Activated T-cell treated with anti-CD3 and anti-CD28 coated beads, Interleukin-2, amount 50 U/mL, for 4 hours (primary cell): ENCODE measurements around the gene TNFSF9. TPM values are rescaled to one million over a fixed set of nuclear protein-coding genes. Genes with fewer than 3 reads are reported as not detected.
A peak's percentile ranks its signal among the peaks of the same experiment; 100 is the strongest.

Experiments used
- ATAC-seq, 2 donors: fragments of 200-7000 bp; cut with Tn5 transposase; one replicate each; pipeline ENCODE4 v1.10.0; 2021
- DNase-seq: peaks from one replicate; pipeline ENCODE4 v3.0.0-alpha.2; 2020
- H3K27me3 Mint-ChIP-seq: one replicate; pipeline ENCODE4 v1.8.0; 2021; ENCODE audit warnings: low read depth, mixed read lengths
- H3K36me3 Mint-ChIP-seq: one replicate; pipeline ENCODE4 v1.8.0; 2022; ENCODE audit warnings: mixed read lengths; ENCODE audit not compliant: insufficient read depth
- H3K4me1 Mint-ChIP-seq: one replicate; pipeline ENCODE4 v1.8.0; 2021; ENCODE audit warnings: low read depth, mixed read lengths
- H3K4me3 Mint-ChIP-seq: one replicate; pipeline ENCODE4 v1.8.0; 2021; ENCODE audit warnings: mild to moderate bottlenecking, moderate library complexity, mixed read lengths
- H3K9me3 Mint-ChIP-seq: one replicate; pipeline ENCODE4 v1.8.0; 2021; ENCODE audit warnings: mixed read lengths
- total RNA-seq, 3 donors: library from RNA; stranded (reverse); gene quantifications; one replicate each; pipeline ENCODE4 v1.2.1, GENCODE V29; 2021

The TNFSF9 gene, protein sequence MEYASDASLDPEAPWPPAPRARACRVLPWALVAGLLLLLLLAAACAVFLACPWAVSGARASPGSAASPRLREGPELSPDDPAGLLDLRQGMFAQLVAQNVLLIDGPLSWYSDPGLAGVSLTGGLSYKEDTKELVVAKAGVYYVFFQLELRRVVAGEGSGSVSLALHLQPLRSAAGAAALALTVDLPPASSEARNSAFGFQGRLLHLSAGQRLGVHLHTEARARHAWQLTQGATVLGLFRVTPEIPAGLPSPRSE
- total RNA-seq, result 1 to 10 TPM; 3.5 to 7.4 (median 3.8) TPM

DNA sequence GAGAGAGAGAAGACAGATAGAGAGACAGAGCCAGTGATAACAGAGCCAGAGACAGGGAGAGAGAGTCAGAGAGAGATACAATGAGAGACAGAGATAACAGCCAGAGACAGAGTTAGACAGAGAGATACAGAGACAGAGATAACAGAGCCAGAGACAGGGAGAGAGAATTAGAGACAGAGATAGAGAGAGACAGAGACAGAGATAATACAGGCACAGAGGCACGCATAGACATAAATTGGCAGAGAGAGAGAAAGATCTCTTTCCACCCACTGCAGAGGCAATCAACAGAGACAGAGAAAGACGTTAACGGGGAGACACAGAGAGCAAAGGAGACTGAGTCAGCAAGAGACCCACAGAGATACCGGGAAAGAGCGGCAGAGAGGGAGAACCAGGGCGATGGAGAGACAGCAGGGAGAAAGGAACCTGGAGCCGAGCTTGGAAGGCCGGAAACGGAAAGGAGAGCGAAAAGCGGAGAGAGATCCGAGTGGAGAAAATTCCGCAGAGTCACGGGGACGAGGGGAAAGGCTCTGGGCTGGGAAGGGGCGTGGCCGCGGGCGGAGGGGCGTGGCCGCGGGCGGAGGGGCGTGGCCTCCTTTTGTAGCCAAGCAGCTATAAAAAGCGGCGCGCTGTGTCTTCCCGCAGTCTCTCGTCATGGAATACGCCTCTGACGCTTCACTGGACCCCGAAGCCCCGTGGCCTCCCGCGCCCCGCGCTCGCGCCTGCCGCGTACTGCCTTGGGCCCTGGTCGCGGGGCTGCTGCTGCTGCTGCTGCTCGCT is at the start of gene TNFSF9:
TSS of gene TNFSF9 (plus strand) at position 641 of the 777 bp plus-strand sequence. CDS start at position 652, 11 bp downstream.
- DNase-seq (peak; percentile 83), ATAC-seq (peak; percentile 78 to 79)
- H3K9me3 Mint-ChIP-seq, result no peaks in the 10 kb centered on the region
- H3K4me3 Mint-ChIP-seq, result peak within 1 kb of the TSS; percentile 84
- H3K36me3 Mint-ChIP-seq, result no peaks in the 10 kb centered on the region
- H3K4me1 Mint-ChIP-seq, result peaks cover 29% of the 10 kb centered on the region
- peaks cover 26% of the 10 kb centered on the region for H3K27me3 Mint-ChIP-seq

DNA sequence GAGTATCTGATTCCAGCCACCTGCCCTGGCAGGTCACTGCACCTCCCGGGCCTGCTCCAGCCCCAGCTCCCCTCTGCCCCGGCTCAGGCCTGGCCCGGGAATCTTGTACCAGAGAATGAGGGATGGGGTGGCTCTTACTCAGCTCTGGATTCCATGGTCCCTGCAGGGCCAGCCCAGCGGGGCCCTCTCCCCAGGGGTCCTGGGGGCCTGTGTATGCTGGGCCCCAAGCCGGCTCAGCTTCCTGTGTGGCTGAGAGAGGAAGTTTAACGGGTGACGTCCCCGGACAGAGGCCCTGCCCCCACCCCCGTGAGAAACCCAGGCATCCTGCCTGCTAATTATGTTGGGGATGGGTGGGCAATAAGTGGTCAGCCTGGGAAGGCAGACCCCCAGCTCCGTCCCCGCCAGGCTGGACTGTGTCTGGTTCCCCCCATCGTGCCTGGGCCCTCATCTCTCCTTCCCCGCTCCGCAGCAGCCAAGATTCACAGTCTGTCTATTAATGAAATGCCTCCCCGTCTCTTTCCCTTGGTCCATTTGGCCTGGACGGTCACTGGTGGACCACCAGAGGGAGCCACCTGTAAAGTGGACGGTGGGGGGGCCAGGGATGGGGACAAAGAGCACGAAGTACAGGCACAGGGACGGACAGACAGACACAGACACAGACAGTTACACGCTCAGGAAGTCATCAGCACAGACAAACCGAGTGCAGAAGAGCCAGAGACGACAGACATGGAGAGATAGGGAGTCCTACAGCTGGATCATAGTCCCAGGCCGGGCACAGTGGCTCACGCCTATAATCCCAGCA is 49.1 kb upstream of the TNFSF9 start, which contains the start of gene DENND1C:
TSS of gene DENND1C (minus strand) at position 247 of the 802 bp plus-strand sequence. CDS start at position 155, 92 bp downstream.
- Mint-ChIP-seq H3K36me3 (no peaks in the 10 kb centered on the region), H3K9me3 (no peaks in the 10 kb centered on the region), H3K27me3 (no peaks in the 10 kb centered on the region), H3K4me1 (peaks cover 40% of the 10 kb centered on the region), H3K4me3 (peak within 1 kb of the TSS; percentile 87)
- peak; percentile 53 for DNase-seq
- peak; percentile 87 to 89 for ATAC-seq

DNA sequence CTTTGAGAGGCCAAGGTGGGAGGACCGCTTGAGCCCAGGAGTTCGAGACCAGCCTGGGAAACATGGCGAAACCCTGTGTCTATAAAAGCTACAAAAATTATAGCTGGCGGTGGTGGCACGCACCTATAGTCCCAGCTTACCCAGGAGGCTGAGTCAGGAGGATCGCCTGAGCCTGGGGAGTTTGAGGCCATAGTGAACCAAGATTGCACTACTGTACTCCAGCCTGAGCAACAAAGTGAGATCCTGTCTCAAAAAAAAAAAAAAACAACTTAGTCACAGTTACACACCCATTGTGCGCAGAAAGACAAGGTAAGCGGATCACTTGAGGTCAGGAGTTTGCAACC is 48.5 kb upstream of the TNFSF9 start:
- DNase-seq, result no peak
- ATAC-seq, result peak in 1 of 2 donors; percentile 19
- Mint-ChIP-seq H3K36me3 (no peaks in the 10 kb centered on the region), H3K27me3 (no peaks in the 10 kb centered on the region), H3K9me3 (no peaks in the 10 kb centered on the region), H3K4me1 (peaks cover 40% of the 10 kb centered on the region), H3K4me3 (peak overlapping the region; percentile 87)

GRCh38 chr19:6483235-6483634 is 47.6 kb upstream of the TNFSF9 start:
- Mint-ChIP-seq H3K36me3 (no peaks in the 10 kb centered on the region), H3K27me3 (no peaks in the 10 kb centered on the region), H3K4me3 (no peak overlapping the region), H3K9me3 (no peaks in the 10 kb centered on the region), H3K4me1 (peaks cover 40% of the 10 kb centered on the region)
- no peak for DNase-seq
- ATAC-seq, result no peak

GRCh38 chr19:6484230-6484629 is 46.6 kb upstream of the TNFSF9 start:
- no peak overlapping the region for H3K4me3 Mint-ChIP-seq
- ATAC-seq, result no peak

GRCh38 chr19:6484831-6485230 is 46.0 kb upstream of the TNFSF9 start:
- Mint-ChIP-seq H3K4me3 (no peak overlapping the region), H3K36me3 (no peaks in the 10 kb centered on the region), H3K9me3 (no peaks in the 10 kb centered on the region), H3K4me1 (peaks cover 41% of the 10 kb centered on the region), H3K27me3 (no peaks in the 10 kb centered on the region)
- DNase-seq (no peak), ATAC-seq (no peak)

More at GRCh38 chr19:6484230-6484629, 46.6 kb upstream of the TNFSF9 start:
- peaks cover 41% of the 10 kb centered on the region for H3K4me1 Mint-ChIP-seq
- DNase-seq, result no peak
- no peaks in the 10 kb centered on the region for H3K9me3 Mint-ChIP-seq
- H3K27me3 Mint-ChIP-seq, result no peaks in the 10 kb centered on the region
- no peaks in the 10 kb centered on the region for H3K36me3 Mint-ChIP-seq

DNA sequence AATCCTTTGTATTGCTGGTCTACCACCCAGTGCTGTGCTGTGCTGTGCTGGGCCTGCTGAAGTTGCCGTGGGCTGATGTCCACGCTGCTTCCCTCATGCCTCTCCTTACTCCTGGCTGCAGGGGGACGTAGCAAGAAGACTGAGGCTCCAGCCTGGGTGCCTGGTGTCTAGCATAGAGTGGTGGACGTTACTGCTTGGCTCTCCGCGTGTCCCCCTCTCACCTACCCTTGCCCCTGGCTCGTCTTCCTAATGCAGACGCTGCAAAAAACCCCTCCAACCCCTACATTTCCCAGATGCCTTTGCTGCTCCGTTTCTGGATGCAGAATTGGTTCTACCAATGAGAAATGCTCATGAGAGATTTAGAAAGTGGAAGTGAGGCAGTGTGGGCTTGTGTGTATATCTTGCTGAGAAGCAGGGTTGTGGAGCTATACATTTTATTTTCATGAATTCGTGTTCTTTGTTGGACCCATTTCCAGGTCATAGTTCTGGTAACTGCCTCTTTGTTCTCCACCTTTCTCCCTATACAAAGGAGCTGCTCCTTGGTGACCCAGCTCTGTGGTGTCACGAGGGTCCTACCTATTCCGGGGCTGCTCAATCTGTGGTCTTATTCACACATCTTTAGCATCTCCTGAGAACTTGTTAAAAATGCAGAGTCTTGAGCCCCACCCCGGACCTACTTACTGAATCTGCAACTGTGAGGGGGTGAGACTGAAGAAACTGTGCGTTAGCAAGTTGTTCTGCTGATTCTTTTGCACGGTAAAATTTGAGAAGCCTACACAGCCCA is 41.4 kb upstream of the TNFSF9 start:
- peak overlapping the region; percentile 71 for H3K4me3 Mint-ChIP-seq
- DNase-seq (no peak), ATAC-seq (peak; percentile 74 to 81)
- peaks cover 11% of the 10 kb centered on the region for H3K4me1 Mint-ChIP-seq
- H3K9me3 Mint-ChIP-seq, result peaks cover 4% of the 10 kb centered on the region
- H3K27me3 Mint-ChIP-seq, result no peaks in the 10 kb centered on the region
- no peaks in the 10 kb centered on the region for H3K36me3 Mint-ChIP-seq

DNA sequence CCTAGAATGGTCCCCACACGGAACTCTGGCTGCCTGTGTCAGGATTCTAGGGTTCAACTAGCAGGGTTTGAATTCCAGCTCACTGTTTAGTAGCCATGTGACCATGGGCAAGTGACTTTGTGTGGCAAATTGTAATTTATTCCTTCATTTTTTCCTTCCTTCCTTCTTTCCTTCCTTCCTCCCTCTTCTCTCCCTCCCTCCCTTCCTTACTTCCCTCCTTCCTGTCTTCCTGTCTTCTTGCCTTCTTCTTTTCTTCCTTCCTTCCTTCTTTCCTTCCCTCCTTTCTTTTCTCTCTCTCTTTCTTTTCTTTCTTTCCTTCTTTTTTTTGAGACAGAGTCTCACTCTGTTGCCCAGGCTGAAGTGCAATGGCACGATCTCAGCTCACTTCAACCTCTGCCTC is 40.7 kb upstream of the TNFSF9 start:
- Mint-ChIP-seq H3K4me3 (peak overlapping the region; percentile 71), H3K4me1 (peaks cover 11% of the 10 kb centered on the region), H3K36me3 (peaks cover 3% of the 10 kb centered on the region), H3K9me3 (peaks cover 4% of the 10 kb centered on the region), H3K27me3 (no peaks in the 10 kb centered on the region)
- DNase-seq (no peak), ATAC-seq (no peak)

GRCh38 chr19:6491802-6492592 is 38.8 kb upstream of the TNFSF9 start:
- ATAC-seq (peak in 1 of 2 donors; percentile 51), DNase-seq (no peak)
- H3K4me1 Mint-ChIP-seq, result peaks cover 11% of the 10 kb centered on the region
- no peaks in the 10 kb centered on the region for H3K27me3 Mint-ChIP-seq
- no peak overlapping the region for H3K4me3 Mint-ChIP-seq
- H3K36me3 Mint-ChIP-seq, result peaks cover 3% of the 10 kb centered on the region
- H3K9me3 Mint-ChIP-seq, result peaks cover 4% of the 10 kb centered on the region

GRCh38 chr19:6494438-6495036 is 36.3 kb upstream of the TNFSF9 start:
- ATAC-seq, result no peak
- Mint-ChIP-seq H3K9me3 (peaks cover 4% of the 10 kb centered on the region), H3K4me3 (no peak overlapping the region), H3K4me1 (peaks cover 9% of the 10 kb centered on the region), H3K27me3 (no peaks in the 10 kb centered on the region), H3K36me3 (peaks cover 3% of the 10 kb centered on the region)
- no peak for DNase-seq

DNA sequence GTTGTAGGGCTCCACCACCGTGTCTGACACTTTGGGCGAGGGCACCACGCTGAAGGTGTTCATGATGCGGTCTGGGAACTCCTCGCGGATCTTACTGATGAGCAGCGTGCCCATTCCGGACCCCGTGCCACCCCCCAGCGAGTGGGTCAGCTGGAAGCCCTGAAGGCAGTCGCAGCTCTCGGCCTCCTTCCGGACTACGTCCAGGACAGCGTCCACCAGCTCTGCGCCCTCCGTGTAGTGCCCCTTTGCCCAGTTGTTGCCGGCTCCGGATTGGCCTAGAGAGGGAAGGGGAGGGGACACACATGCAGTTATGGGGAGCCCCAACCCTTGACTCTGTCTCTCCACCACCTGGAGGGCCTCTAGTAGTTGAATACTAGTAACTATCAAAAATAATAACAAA is 34.9 kb upstream of the TNFSF9 start:
- H3K9me3 Mint-ChIP-seq, result peaks cover 4% of the 10 kb centered on the region
- peaks cover 3% of the 10 kb centered on the region for H3K36me3 Mint-ChIP-seq
- H3K27me3 Mint-ChIP-seq, result peaks cover 2% of the 10 kb centered on the region
- ATAC-seq (no peak), DNase-seq (no peak)
- H3K4me3 Mint-ChIP-seq, result no peak overlapping the region
- H3K4me1 Mint-ChIP-seq, result peaks cover 2% of the 10 kb centered on the region

DNA sequence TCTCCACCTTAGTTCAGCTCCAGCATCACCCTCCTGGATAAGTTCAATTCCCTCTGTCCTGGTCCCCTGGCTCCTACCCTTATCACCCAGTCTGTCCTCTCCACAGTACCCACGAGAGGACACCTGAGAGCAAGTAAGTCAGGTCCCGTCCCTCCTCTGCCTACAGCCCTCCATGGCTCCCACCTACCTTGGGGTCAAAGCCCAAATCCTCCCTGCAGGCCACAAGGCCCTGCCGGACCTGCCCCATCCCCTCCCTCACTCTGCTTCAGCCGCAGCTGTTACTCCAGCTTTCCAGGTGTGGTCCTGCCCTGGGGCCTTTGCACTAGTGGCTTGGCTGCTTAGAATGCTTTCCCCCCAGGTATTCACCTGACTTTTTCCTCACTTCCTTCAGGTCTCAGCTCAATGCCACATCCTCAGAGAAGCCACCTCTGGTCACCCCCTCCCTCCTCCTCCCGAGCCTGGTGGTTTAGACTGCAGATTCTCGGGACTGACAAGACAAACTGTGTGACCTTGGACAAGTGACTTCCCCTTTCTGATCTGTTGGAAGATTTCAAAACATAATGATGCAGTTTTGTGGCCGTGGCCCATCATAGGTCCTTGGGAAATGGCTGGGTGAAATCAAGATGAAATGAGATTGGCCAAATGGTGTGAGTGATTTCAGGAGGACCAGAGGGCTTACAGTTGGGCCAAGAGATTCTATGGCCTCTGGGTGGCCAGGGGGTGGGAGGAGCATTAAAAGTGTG is 32.4 kb upstream of the TNFSF9 start:
- Mint-ChIP-seq H3K36me3 (peaks cover 3% of the 10 kb centered on the region), H3K4me3 (no peak overlapping the region), H3K4me1 (peaks cover 10% of the 10 kb centered on the region), H3K9me3 (no peaks in the 10 kb centered on the region), H3K27me3 (peaks cover 8% of the 10 kb centered on the region)
- no peak for DNase-seq
- no peak for ATAC-seq
